HG03060 (cell line): ENCODE measurements around the gene CLCN1.
"Not testable (repeated sequence)": the region's sequence is repeated elsewhere in the genome, so short reads cannot be mapped to it uniquely, and the experiment has no call there.

Experiments
- ATAC-seq: cut with Tn5 transposase; IDR thresholded peaks from one replicate; pipeline ENCODE4 v1.9.1; 2021; ENCODE audit warnings: low read depth, moderate number of reproducible peaks; ENCODE audit not compliant: unreplicated experiment

The CLCN1 gene

DNA sequence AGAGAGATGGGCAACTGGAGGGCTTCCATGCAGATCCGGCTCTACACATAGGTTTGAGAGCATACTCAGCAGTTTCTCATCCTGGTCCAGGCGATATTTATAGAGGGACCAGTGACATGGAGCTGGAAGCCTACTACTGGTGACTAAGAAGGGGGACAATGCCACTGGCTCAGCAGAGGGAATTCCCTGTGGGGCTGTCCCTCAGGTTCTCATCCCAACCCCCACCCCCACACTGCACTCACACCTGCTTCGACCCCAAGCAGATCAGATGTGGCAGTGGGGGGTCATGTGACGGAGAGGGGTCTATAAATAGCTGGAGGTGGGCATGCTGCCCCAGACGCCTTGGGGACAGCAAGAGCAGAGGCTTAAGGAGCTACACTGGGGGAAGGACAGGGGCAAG, at the start of gene CLCN1:
CLCN1 (plus strand) TSS at position 336 of the 400 bp plus-strand sequence. CDS start 102 bp downstream, outside the sequence.
- no peak for ATAC-seq

DNA sequence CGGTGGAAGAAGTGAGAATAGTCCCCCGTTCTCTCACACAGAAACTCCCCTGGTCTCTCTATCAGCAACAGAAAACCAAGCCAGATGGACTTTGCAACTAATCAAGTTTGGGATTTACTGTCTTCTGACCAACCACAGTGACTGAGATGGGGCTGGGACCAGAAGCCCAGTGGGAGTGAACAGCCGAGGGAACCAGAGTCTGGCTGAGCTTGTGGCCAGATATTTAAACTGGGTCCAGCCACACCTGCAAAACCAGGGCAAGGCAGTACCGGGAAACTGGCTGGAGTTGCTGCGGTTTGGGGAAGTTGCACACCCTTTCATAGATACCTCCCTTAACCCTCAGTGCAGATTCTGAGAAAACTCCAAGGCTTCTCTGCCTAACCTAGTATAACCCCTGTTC, 46.7 kb upstream of the CLCN1 start:
- no peak for ATAC-seq

GRCh38 chr7:143271240-143271639, 44.7 kb upstream of the CLCN1 start:
- no peak for ATAC-seq

DNA sequence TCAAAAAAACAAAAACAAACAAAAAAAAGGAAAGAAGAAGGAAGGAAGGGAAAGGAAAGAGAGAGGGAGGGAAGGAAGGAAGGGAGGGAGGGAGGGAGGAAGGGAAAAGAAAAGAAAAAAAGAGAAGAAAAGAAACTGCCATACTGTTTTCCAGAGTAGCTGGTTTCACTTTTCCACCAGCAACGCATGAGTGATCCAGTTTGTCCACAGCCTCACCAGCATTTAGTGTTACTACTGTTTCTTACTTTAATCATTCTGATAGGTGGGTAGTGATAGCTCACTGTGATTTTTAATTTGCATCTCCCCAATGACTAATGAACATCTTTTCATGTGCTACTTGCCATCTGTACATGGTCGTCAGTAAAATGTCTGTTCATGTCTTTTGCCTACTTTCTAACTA, 43.0 kb upstream of the CLCN1 start:
- no peak for ATAC-seq

DNA sequence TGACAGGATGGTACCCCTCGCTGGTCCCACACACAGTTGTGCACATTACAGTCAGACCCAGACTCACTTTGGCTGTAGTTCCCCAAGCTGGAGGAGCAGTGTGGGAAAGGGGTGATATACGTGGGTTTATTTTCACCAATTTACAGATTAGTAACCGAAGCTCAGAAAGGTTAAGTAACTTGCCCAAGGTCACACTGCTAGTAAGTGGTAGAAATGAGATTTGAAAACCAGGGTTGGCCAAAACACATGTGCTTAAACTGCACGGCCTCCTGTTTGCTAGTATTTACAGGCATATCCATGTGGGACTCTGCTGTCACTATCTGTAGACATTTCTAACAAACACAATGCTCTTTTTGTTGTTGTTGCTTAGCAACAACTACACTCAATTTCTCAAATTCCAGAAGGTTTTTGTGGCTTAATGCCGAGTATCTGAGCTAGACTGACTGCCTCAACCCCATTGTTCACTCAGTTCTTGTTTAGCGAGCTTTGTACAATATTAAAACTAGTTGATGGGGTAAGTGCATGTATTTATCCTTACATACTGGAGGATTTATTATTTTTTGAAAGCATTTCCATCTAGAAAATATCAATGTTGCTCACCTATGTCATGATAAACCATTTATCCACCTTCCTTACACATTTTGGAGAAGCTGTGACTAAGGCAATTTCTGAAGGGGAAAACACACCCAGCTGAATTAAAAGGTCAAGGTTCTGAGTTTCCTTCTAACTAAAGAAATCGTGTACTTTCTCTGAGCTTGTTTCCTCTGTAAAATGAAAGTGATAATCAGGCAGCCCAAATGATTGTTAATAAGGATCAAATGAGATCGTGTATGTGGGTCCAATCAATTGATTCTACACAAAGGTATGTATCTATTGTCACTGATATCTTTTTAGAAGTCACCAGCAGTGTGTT, 36.5 kb upstream of the CLCN1 start:
- ATAC-seq, result no peak

GRCh38 chr7:143280160-143280559, 35.8 kb upstream of the CLCN1 start:
- no peak for ATAC-seq

DNA sequence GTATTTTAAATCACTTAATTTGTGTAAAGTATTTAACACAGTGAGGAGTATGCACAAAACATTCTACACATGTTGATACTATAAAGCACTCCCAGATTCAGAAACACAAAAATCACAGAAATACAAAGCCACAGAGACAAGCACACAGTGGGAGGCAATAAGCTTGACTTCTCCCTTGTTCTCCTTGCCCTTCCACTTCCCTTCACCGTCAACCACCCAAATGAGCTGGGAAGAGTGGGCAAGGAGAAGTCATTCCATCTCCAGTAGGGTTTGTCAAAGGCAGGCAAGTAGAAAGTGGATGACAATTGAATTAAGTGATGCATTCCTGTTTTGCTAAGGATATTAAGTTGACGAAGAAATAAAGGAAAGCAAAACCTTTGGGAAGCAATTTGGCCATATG, 35.3 kb upstream of the CLCN1 start:
- ATAC-seq, result no peak

DNA sequence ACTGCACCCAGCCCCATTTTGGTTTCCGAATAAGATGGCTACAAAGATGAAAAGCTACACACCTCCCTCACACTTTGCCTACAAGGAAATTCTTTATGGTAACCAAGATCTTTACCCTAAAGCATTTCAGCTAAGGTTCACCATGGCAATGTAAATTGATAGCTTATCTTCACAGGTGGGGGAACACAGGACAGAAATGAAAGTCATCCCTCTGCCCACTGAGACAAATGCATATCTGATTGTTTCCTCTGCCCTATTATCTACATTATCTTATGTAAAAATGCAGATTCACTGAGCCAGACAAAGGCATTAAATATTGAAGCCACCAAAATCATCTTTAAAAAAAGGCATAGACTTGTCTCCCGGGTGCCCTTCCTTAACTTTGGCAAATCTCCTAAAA, 34.4 kb upstream of the CLCN1 start:
- no peak for ATAC-seq

- no peak for ATAC-seq
Observed at GRCh38 chr7:143282124-143282523, 33.8 kb upstream of the CLCN1 start.

DNA sequence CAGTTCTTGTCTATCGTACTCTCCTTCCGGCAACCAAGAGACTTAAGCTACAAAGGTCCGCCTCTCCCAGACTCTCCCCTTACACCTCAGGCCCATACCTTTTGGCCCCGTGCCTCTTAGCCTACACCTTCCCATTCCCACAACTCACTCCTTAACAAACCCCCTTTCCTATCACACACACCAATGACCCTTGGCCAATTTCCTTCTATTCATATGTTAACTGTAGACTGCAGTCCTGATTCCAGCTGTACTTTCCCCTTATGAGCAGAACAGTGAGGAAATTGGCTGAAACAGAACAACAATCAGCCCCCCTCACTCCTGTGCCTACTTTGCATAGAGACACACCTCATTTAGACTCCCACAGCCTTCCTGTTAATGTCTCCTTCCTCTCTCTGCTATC, 32.5 kb upstream of the CLCN1 start:
- ATAC-seq, result no peak

- ATAC-seq, result no peak
Observed at GRCh38 chr7:143284591-143285469, 31.1 kb upstream of the CLCN1 start, which contains the start of gene TMEM139. TSS of gene TMEM139 (plus strand) at chr7:143284958. CDS start at chr7:143285958, 1,000 bp downstream.

- ATAC-seq, result no peak
Observed at GRCh38 chr7:143285470-143285778, 30.5 kb upstream of the CLCN1 start.

GRCh38 chr7:143285806-143286521, 29.9 kb upstream of the CLCN1 start:
- no peak for ATAC-seq

GRCh38 chr7:143286522-143286890, 29.4 kb upstream of the CLCN1 start:
- ATAC-seq, result no peak

DNA sequence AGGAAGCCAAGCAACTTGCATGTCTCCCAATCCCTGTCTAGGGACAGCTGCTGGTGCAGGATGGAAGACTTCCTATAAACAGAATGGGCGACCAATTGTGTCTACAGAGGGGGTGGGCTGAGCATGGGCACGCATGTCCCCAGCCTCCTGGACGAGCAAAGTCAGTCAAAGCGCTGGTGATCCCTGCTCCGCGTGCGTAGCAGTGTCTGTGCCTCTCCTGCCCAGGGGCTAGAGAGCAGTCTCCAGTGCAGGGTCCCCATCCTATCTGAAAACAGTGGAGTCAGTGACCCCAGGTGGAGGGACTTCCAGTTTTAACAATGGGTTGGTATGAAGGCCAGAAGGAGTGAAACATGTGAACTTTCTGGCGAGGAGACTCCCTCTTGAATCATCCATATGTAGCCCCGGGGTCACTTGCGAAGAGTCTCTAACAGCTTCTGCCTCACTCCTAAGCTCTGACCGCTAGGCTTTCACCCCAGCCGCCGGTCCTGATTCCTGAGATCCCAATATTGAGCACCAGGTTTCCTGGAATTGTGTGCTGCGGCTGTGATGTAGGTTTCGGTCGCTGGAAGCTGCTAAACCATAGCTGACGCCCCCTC, 28.5 kb upstream of the CLCN1 start:
- ATAC-seq, result no peak

GRCh38 chr7:143287935-143288826, 27.7 kb upstream of the CLCN1 start, which contains the start of gene CASP2:
TSS of gene CASP2 (plus strand) at chr7:143288351. CDS start at chr7:143288456, 105 bp downstream.
- ATAC-seq, result peak; percentile 69

- ATAC-seq, result no peak
Observed at GRCh38 chr7:143288836-143289235, 27.1 kb upstream of the CLCN1 start.

DNA sequence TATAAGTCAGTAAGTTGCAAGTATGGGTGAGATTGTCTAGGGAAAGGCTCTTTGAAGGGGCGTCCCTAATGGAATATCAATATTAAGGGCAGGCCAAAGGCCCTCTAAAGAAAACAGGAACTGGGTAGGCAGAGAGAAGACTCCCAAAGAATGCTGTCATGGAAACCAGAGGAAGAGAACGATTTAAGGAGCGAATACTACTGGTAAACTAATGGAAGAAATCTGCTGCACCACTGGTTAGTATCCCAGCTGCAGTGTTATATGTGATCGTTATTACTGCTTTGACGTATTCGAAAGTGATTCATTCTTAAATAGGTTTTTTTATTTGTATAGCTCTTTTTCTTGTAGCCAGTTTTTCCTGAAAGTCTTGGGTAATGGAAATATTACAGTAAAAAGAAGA, 26.5 kb upstream of the CLCN1 start:
- ATAC-seq, result no peak

DNA sequence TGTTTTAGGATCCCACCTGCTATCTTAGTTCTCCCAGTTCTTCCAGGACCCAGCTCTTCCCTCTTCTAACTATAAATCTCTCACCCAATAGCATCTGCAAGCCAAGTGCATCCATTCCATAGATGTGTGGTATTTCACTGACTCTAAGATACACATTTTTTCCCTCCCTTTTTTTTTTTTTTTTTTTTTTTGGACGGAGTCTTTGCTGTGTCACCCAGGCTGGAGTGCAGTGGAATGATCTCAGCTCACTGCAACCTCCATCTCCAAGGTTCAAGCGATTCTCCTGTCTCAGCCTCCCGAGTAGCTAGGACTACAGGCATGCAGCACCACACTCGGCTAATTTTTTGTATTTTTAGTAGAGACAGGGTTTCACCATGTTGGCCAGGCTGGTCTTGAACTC, 26.0 kb upstream of the CLCN1 start:
- ATAC-seq, result not testable (repeated sequence)
